ENCODE measurements around the gene MPPED1.

The MPPED1 gene

DNA sequence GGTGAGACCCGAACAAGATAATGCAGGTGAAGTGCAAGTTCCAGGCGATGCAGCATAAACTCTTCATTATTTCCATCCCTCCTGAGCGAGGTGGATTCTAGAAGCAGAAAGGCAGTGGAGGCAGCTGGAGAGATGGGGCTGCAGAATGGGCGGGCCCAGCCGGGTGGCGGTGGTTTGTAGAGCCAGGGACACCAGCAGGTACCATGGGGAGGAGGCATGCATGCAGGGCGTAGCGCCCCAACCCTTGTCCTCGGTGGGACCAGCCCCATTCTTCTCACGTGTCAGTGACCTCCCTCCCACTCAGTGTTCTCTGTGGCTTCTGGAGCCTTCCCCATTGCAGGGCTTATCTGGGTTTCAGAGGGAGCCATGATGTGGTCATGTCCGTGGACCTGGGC is 38.0 kb downstream of the MPPED1 start:
- DNase-seq = no peak

- no peak for DNase-seq
These were observed 39.7 kb downstream of the MPPED1 start for GRCh38 chr22:43451371-43452050.

DNA sequence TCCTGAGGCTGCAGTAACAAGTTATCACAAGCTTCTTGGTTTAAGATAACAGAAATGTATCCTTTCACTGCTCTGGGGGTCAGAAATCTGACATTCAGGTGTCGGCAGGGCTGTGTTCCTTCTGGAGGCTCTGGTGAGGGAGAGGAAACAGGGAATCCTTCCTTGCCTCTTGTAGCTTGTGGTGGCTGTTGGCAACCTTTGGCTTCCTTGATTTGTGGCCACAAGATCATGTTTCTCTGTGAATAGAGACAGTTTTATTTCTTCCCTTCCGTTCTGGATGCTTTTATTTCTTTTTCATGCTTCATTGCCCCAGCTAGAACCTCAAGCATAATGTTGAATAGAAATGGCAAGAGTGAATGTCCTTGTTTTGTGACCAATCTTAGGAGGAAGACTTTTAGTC is 44.0 kb downstream of the MPPED1 start:
- no peak for DNase-seq

GRCh38 chr22:43457002-43457401 is 45.2 kb downstream of the MPPED1 start:
- no peak for DNase-seq

- no peak for DNase-seq
These were observed 50.9 kb downstream of the MPPED1 start for GRCh38 chr22:43462701-43463100.

DNA sequence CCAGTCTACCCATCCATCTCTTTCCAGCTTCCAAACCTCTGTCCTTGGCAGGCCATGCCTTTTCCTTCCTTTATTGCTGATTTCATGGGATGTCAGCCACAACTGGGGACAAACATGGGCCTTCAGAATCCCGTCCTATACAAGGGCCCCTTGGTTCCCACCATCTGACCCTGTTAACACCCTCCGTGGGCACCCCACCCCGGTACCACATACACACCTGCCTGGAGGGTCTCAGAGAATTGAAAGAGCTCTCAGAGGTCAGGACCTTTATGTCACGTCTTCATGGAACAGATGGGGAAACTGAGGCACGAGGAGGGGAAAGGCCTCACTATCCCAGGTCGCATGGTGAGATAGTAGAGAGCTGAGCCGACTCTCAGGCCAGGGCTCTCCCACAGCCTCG is 53.0 kb downstream of the MPPED1 start:
- no peak for DNase-seq

- no peak for DNase-seq
These were observed 53.6 kb downstream of the MPPED1 start for GRCh38 chr22:43465291-43466015.

DNA sequence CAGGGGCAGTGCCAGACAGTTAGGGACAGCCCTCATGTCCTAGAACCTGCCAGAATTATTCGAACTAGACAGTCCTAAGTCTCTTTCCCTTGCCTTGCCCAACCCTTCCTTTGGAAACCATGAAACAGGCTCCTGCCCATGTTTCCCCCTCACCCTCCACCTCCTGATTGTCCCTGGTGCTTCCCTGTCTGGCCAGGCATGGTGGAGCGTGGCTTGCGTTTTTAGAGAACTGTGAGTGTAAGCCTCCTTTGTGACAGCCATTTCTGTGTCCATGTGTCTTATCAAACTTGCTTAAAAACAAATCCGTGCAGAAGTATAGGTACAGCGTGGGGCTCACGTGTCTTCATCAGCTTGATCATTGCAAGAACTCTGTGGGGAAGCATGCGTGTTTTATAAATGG is 54.9 kb downstream of the MPPED1 start:
- no peak for DNase-seq

- no peak for DNase-seq
These were observed 55.6 kb downstream of the MPPED1 start for GRCh38 chr22:43467216-43467940.

DNA sequence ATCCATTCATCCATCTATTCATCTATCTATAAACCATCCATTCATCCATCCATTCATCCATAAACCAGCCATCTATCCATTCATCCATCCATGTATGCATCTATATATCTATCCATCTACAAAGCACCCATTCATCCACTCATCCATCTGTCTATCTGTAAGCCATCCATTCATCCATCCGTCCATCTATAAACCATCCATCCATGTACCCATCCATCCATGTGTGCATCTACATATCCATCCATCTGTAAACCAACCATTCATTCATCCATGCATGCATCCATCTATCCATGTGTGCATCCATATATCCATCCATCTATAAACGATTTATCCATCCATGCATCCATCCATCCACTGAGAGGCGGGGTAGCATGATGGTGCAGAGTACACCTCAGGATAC is 58.4 kb downstream of the MPPED1 start:
- no peak for DNase-seq

DNA sequence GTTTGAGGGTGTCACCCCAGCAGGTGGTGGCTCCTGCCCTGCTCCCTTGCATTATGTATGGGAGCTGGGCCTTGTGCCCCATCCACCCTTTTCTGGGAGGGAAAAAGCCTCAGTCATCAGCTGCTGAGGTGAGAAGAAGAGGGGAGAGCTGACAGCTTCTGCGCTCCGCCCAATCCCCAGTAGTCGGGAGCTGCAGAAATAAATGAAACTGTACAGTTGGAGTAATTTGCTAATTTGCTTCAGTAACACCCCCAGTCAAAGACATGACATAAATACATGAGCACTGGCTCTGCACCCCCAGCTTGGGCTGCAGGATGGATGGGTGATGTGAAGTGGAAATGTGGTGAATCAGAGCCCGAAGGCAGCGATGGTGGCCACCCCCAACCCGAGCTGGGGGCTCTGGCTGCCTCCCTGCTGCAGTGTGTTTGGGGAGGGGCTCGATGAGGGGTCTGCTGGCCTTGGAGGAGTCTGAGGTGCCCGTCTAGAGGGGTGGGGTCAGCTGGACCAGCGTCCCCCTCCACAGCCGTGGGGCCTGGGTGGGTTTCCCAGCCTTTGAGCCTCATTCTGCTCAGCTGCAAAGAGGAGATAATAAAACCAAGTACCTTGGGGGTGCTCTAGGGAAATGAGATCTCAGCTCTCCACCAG is 59.2 kb downstream of the MPPED1 start:
- DNase-seq = no peak

DNA sequence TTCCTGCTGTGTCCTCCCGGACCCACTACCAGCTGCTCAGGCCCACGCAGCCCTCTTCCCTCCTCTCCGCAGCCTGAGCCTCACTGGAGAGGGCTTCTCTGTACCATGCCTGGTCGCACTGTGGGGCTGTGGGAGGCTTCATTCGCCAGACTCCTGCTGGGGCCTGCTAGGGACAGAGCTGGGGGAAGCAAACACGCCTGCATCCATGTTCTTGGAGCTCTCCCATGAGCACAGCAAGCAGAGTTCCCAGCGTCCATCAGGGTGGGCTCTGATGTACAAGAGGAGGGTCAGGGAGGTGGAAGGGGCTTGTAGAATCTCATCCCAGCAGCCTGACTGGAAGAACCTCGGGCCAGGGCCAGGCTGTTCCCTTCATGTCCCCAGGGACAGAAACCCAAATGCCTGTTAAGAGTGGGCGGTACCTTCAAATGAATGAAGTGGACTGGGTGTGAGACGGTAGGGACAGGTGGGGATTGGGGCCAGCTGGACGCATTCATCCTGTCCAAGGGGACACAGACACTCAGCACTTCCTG is 59.9 kb downstream of the MPPED1 start:
- no peak for DNase-seq

GRCh38 chr22:43473031-43473430 is 61.2 kb downstream of the MPPED1 start:
- DNase-seq = no peak

- no peak for DNase-seq
These were observed 61.6 kb downstream of the MPPED1 start for GRCh38 chr22:43473441-43473840.

GRCh38 chr22:43474161-43475101 is 62.6 kb downstream of the MPPED1 start:
- DNase-seq = no peak

DNA sequence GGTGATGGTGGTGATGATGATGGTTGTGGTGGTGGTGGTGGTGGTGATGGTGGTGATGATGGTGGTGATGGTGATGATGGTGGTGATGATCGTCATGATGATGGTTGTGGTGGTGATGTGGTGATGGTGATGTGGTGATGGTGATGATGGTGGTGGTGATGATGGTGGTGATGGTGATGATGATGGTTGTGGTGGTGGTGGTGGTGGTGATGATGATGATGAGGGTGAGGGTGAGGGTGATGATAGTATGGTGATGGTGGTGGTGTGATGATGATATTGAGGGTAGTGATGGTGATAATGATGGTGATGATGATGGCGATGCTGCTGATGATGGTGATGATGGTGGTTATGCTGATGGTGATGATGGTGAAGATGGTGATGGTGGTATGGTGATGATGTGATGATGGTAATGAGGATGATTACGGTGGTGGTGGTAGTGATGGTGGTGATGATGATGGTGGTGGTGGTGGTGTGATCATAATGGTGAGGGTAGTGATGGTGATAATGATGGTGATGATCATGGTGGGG is 63.8 kb downstream of the MPPED1 start:
- DNase-seq = no peak

GRCh38 chr22:43476341-43476740 is 64.5 kb downstream of the MPPED1 start:
- no peak for DNase-seq

DNA sequence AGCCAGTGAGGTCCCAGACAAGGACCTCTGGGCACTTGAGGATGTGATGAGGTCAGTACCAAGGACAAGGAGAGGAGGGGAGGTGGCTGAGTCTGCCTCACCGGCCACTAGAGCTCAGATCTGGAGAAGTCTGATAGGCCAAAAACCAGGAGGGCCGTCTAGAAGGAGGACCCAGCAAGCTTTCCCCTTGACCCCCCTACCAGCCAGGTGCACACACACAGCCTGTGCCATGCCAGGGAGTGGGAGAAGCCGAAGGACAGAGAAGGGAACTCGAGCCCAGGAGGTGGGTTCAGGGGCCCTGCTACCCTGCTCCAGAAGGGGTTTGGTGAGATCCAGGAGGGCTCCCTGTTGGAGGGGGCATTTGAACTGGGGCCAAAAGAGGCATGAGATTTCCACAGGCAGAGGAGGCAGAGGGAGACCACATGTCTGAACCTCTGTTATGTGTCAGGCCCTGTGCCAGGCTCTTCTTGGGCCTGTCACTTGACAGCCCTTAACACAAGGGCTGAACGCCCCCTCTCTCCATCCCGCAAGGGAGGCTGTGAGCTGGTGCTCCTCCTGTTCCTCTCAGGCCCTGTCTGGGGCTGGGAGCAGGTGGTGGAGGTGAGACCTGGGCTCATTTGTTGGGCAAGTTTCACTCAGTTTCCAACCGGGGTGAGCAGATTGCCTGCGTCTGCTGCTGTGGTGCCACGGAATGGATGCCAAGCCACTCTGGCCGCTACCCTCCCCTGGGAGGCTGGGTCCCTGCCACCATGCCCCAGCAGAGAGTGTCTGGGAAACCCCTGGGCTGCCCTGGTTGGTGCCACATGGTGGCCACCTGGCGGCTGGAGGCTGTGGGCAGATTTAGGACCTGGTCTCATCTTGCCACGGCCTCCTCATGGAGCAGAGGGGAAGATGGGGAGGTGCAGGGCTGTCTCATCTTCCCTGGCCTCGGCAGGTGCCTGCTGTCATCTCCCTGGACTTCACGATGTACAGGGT is 65.2 kb downstream of the MPPED1 start:
- no peak for DNase-seq

DNA sequence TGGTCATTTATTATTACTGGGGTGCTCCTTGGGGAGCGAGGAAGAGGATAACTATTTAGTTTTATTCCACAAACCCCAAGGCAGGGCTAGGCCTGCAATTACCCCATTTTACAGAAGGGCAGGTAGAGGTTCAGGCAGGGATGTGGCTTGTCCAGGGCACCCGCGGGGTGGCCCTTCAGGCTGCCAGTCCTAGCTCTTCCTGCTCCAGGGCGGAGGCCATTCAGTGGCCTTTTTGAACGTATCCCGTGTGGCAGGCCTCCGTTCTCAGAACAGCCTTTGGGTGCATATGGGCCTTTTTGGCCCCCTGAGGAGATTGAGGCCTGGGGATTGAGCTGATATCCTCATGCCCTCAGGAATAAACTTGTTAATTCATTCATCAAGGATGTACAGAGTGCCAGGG is 66.2 kb downstream of the MPPED1 start:
- DNase-seq = no peak

GRCh38 chr22:43478621-43479300 is 66.9 kb downstream of the MPPED1 start:
- DNase-seq = no peak

Measured in CD4-positive, alpha-beta T cell treated with Interleukin-17A for 1 hour (primary cell).